GM21360 (cell line): ENCODE measurements around the gene LHX2.

Source experiments
- ATAC-seq: cut with Tn5 transposase; IDR thresholded peaks from one replicate; pipeline ENCODE4 v1.9.1; 2021; ENCODE audit warnings: mild to moderate bottlenecking, moderate library complexity; ENCODE audit not compliant: unreplicated experiment

The LHX2 gene

DNA sequence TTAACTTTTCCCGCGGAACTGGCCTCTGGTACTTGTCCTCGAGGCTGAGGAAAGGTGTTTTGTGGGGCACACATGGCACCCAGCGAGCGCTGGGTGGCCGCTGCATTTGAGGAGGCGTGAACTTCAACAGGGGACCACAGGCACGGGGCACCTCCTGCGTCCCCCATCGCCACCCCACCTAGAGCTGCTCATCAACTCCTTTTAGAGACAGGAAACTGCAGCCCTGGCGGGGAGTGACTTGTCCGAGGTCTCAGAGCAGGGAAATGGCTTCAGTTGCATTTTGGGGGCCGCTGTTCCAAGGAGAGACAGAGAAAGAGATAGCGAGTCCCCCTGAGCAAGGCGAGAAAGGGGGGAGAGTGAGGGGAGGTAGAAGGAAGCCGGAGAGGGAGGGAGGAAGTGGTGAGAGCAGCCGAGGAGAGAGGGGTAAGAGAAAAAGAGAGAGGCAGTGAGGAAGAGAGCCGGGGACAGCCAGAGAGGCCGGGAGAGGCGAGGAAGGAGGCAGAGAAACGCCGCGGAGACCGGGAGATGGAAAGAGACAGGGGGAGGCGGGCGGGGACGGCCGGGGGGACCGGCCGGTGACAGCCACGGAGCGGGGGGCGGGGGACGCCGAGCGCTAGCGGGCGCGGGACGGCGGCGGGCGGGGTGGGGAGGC is 12.5 kb upstream of the LHX2 start:
- no peak for ATAC-seq

GRCh38 chr9:123999661-124000060 is 11.9 kb upstream of the LHX2 start:
- ATAC-seq: no peak

GRCh38 chr9:124000161-124000783 is 11.3 kb upstream of the LHX2 start:
- ATAC-seq: no peak

GRCh38 chr9:124000784-124001457 is 10.6 kb upstream of the LHX2 start:
- no peak for ATAC-seq

DNA sequence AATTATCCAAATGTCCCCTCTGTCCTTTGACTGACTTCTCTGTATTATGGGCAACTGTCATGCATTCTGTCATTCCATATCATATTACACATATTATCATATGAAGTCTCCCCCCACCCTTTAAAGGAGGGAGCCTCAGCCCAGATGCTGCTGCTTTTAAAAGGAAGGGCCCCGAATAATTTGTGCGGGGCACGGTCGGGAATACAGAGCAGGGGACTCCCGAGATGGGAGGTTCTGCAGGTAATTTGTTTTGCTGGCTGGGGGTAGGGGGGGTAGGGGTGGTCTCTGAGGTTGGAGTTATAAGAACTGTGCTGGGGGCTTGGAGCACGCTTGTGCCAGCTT is 10.1 kb upstream of the LHX2 start:
- no peak for ATAC-seq

GRCh38 chr9:124001866-124002525 is 9.6 kb upstream of the LHX2 start:
- no peak for ATAC-seq

- no peak for ATAC-seq
Observed at GRCh38 chr9:124003636-124004349, 7.8 kb upstream of the LHX2 start.

DNA sequence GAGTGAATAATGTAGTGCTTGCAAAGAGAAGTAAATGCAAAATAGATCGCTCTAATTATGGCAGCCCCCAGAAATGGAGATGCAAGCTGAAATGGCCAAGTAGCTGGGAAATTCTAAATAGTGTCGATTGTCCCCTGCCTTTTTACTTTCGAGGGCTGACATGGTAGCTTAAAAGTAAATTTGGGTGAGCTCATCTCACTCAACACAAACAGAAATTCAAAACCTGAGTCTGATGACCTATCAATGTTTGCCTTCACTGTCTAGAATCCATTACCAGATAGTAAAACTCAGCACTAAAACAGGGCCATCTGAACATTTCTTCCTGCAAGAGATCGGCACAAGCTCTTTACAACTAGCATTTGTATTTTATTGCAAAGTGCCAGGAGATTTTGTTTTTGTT is 7.0 kb upstream of the LHX2 start:
- no peak for ATAC-seq

DNA sequence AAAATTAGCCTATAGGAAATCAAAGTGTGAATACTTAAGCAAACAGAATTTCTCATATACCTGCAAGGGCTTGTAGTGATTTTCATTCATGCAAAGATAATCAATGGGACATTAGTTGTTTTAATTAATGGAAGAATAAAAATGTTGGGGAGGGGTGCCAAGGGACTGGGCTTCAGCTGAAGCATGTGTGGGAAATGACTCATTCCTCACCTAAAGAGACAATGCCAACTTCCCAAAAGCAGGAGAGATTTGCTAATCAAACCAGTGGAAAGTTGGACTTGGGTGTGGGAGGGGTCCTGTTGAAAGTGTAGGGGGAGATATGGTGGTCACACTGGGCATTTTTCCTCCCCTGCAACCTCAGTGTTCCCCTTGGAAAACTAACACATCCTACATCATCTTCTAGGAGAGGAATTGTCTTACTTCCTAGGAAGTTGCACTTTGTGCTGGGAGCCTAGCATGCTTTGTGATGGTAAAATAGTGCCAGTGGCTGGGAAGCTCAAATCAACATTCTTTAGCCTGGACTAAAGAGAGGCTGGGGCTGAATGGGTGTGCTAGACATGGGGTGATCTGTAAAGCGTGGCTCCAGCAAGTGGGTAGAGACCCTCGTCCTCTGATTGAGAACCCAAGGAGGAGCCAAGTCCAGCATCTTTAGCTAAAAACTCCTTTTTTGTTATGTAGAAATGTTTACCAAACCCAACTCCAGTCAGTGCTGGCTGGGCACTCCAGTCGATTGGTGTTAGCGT is 6.4 kb upstream of the LHX2 start:
- no peak for ATAC-seq

GRCh38 chr9:124006448-124007361 is 4.9 kb upstream of the LHX2 start:
- no peak for ATAC-seq

DNA sequence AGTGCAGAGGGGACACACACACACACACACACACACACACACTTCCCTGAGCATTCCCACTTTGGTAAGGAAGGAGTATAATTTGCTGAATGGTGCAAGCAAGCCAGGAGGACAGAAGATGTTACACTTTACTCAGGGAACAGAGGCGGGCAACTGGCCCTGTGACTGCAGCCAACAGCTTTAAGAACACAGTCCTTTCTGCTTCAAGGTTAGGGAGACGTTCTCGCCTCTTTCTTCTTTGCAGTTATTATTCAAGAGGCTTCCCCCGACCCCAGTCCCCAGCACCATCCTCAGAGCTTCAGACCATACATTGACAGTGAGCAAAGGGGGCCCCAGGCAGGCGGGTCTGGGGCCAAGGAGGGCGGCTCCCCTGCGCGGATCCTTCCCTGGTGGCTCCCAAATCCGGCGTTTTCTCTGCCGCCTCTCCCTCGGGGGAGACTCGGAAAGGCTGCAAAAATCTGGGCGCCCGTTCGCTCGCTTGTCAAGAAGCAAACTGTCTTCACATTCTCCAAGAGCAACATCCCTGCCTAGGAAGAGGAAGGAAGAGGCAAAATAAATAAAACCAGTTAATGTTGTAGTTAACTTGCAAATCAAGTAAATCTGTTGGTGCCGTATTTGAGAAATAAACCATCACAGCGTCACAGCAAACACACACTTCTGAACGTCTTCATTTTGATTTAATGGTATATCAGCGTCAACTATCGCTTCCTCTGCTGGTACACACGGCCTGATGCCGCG is 3.8 kb upstream of the LHX2 start:
- no peak for ATAC-seq

DNA sequence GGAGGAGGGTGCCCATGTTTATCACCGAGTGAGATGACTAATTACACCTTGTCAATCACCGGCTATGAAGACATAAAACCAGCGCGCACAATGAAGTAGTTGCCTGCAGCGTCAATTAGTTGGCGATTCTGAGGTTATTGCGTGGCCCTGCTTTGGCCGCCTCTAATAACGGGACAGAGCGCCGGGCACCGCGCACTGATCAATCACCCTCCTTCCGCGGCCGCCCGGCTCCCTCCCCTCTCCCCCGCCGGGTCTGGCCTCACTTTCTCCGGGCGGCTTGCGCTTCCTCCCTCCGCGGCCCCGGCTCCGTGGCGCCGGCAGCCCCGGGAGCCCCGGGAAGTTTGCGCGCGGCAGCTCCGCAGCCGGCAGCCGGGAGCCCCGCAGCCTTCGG is 3.3 kb upstream of the LHX2 start:
- no peak for ATAC-seq

GRCh38 chr9:124008694-124009530 is 2.7 kb upstream of the LHX2 start:
- ATAC-seq: no peak

DNA sequence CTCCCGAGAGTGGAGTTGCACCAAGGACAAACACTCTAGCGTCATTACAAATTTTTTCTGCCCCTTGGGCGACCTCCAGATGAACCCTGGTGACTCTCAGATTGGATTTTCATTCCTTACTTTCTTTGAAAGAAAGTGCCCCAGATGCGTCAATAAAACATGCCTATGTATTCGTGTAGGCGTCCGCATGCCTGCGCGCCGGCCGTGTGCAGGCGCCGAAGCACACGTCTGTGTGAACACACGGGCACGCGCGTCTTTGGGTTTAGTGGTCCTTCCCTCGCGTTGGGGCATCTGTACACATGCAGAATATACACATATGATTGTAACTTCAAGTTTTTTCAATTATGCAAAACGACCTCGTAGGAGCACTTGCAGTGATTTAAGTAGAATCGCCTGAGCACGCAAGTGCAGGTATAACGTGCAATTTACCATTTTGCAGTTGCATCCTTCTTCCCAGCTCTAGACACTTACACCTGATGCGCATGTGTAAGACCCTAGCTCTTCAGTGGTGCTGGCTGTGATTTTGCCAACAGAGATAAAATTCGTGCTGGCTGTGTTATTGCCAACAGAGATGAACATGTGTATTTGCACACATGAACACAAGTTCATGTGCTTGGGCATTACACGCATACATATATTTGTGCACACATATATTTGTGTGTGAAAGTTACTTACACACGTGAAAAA is 1.9 kb upstream of the LHX2 start:
- ATAC-seq: no peak

DNA sequence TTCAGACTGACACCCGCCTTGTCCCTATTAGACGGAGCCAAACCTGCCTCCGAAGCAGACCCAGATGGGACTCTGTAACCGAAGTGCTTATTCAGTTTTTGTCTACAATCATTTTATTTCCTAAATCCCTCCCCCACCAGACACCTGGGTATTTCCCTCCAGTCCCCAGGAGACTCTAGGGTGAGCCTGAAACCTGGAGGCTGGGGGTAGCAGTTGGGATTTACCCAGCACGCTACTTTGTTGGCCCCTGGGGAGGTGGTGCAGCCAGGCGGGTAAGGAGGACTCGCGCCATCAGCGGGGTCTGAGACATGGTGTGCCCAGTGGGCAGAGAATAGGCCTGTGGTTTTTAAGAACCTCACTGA is 1.3 kb upstream of the LHX2 start:
- ATAC-seq: no peak

DNA sequence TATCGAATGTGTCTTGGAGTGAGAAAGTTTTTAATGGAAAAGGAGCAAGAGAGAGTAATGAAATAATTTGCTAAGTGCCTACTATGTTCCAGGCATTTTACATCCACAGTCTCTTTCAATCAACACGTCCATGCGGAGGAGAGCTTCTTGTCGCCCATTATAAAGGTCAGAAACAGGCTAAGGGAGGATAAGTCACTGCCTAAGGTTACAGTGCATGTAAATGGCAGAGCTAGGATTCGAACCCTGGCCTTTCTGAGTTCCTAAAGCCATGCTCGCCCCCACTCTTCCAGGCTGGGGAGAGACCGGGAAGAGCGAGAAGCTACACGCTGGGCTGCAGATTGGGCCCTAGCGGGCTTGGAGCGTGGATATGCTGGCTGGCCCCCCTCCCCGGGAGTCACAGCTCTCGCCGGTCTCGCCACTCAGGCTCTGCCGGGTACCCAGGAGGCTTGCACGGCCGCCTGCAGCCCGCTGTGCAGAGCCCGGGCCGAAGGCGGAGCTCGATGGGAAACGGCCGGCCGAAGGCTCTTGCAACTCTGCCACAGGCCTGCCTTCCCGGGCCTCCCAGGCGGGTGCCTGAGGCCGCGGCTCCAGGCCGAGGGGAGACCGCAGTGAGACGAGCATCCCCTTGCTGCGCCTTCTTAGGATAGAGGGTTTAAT is 775 bp upstream of the LHX2 start:
- ATAC-seq: no peak
